Hepatocyte (in vitro differentiated cells): Measurements from ENCODE around the gene STAT5B.

ENCODE experiments used
- CTCF ChIP-seq: fragments of 200-600 bp; sonication (generic); IDR thresholded peaks from 2 replicates; pipeline ENCODE4 v1.5.1; 2016; ENCODE audit warnings: antibody characterized with exemption, mild to moderate bottlenecking; ENCODE audit not compliant: poor library complexity
- EZH2 ChIP-seq: fragments of 200-600 bp; sonication (generic); IDR thresholded peaks from 2 replicates; pipeline ENCODE4 v1.6.1; 2016; ENCODE audit warnings: antibody characterized with exemption, mild to moderate bottlenecking, borderline replicate concordance
- EZH2phosphoT487 ChIP-seq: fragments of 200-600 bp; sonication (generic); IDR thresholded peaks from one replicate; pipeline ENCODE4 v1.6.1; 2018; ENCODE audit warnings: antibody characterized with exemption, mild to moderate bottlenecking, low read depth, moderate library complexity; ENCODE audit not compliant: unreplicated experiment, severe bottlenecking

- no peak for TF ChIP-seq EZH2
- no peak for TF ChIP-seq CTCF
- no peak for TF ChIP-seq EZH2phosphoT487
Observed at GRCh38 chr17:42166196-42166763, 109.9 kb downstream of the STAT5B start.
